Uterus (tissue), 2 donors: ENCODE results near the gene EIF2S3.
A peak's percentile ranks its signal among the peaks of the same experiment; 100 is the strongest.

Source experiments
- CTCF ChIP-seq, 4 experiments: fragments of 200-600 bp in 2 of 4; fragments of 450-650 bp in 2 of 4; sonication (generic) in 2 of 4; IDR thresholded peaks; one replicate each; pipeline ENCODE4 v1.5.1; 2016 to 2019; ENCODE audit warnings: antibody characterized with exemption in 4 of 4, mild to moderate bottlenecking in 2 of 4, moderate library complexity in 1 of 4
- POLR2A ChIP-seq, 2 donors: fragments of 450-650 bp; IDR thresholded peaks; one replicate each; pipeline ENCODE4 v1.6.1; 2016; ENCODE audit warnings: antibody characterized with exemption in 2 of 2, mild to moderate bottlenecking in 1 of 2, moderate library complexity in 1 of 2

GRCh38 chrX:24025741-24026403, 28.9 kb upstream of the EIF2S3 start:
- TF ChIP-seq CTCF (IDR thresholded peaks at IDR 0.05) (no peak), POLR2A (IDR thresholded peaks at IDR 0.05) (peak in 1 of 2 donors; percentile 57)
